HUES64 (cell line): ENCODE results near the gene SBNO2.
"Not testable (repeated sequence)": the region's sequence is repeated elsewhere in the genome, so short reads cannot be mapped to it uniquely, and the experiment has no call there.

Source experiments
- H3K27ac ChIP-seq: 2 replicates; pipeline ENCODE4 v1.7.0; 2013; ENCODE audit warnings: low read depth, low read length, inconsistent platforms
- H3K27me3 ChIP-seq: 2 replicates; pipeline ENCODE4 v1.6.1; 2013; ENCODE audit warnings: mild to moderate bottlenecking, low read length; ENCODE audit not compliant: insufficient read depth
- H3K36me3 ChIP-seq: 2 replicates; pipeline ENCODE4 v1.6.1; 2013; ENCODE audit warnings: mild to moderate bottlenecking, low read length; ENCODE audit not compliant: insufficient read depth
- H3K4me1 ChIP-seq: 2 replicates; pipeline ENCODE4 v1.6.1; 2013; ENCODE audit warnings: mild to moderate bottlenecking, low read length, moderate library complexity; ENCODE audit not compliant: insufficient read depth
- H3K4me3 ChIP-seq: 2 replicates; pipeline ENCODE4 v1.5.1; 2013; ENCODE audit warnings: mild to moderate bottlenecking, low read length, moderate library complexity
- H3K9ac ChIP-seq: 2 replicates; pipeline ENCODE4 v1.6.1; 2013; ENCODE audit warnings: mild to moderate bottlenecking, low read depth, low read length
- H3K9me3 ChIP-seq: 2 replicates; pipeline ENCODE4 v1.6.1; 2013; ENCODE audit warnings: low read depth, low read length; ENCODE audit not compliant: insufficient read depth
- WGBS: fragments of 150-250, 120-280 bp; methylation state at CpG from one replicate; pipeline ENCODE4 v1.1.7; 2013; ENCODE audit warnings: missing lambda C conversion rate; 5-methylcytosine and 5-hydroxymethylcytosine counted together

The SBNO2 gene

GRCh38 chr19:1136621-1137317 lies 37.3 kb downstream of the SBNO2 start:
- no peaks in the 10 kb centered on the region for H3K9me3 ChIP-seq
- H3K4me3 ChIP-seq, result no peak overlapping the region
- H3K4me1 ChIP-seq, result peaks cover under 1% of the 10 kb centered on the region; the same call in 1 of the 2 replicates
- 78% methylated on average over 22 of the region's 25 CpGs for WGBS
- no peaks in the 10 kb centered on the region for H3K27me3 ChIP-seq
- no peaks in the 10 kb centered on the region for H3K36me3 ChIP-seq
- no peak overlapping the region for H3K9ac ChIP-seq
- H3K27ac ChIP-seq, result no peak overlapping the region

DNA sequence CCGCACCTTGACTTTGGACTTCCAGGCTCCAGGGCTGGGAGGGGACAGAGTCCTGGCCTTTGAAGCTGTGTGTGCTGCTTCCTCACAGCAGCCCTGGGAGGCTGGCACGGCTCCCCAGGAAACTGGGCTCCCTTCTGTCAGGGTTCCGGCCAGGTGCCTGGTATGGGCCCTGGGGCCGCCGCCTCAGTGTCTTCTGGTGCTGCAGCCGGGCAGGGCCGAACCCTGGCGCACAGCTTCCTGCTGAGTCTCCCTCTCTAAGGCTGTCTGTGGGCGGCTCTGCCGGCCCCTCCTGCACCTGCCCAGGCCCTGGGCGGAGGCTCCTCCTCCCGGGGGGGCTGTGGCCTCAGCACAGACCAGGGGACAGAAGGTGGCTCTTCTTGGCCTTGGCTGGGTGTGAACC lies 37.9 kb downstream of the SBNO2 start:
- H3K27ac ChIP-seq, result no peak overlapping the region
- no peak overlapping the region for H3K9ac ChIP-seq
- H3K4me3 ChIP-seq, result no peak overlapping the region
- H3K9me3 ChIP-seq, result no peaks in the 10 kb centered on the region
- H3K36me3 ChIP-seq, result no peaks in the 10 kb centered on the region
- H3K27me3 ChIP-seq, result no peaks in the 10 kb centered on the region
- WGBS, result 75% methylated on average over 12 of the region's 12 CpGs
- peaks cover 6% of the 10 kb centered on the region for H3K4me1 ChIP-seq

GRCh38 chr19:1135454-1135853 lies 38.6 kb downstream of the SBNO2 start:
- 93% methylated on average over 17 of the region's 17 CpGs for WGBS
- Histone ChIP-seq H3K27ac (no peak overlapping the region), H3K36me3 (no peaks in the 10 kb centered on the region), H3K4me3 (no peak overlapping the region), H3K9me3 (no peaks in the 10 kb centered on the region), H3K4me1 (peaks cover 6% of the 10 kb centered on the region), H3K9ac (no peak overlapping the region), H3K27me3 (no peaks in the 10 kb centered on the region)

- Histone ChIP-seq H3K4me1 (peaks cover 6% of the 10 kb centered on the region), H3K27me3 (no peaks in the 10 kb centered on the region), H3K9me3 (no peaks in the 10 kb centered on the region), H3K4me3 (no peak overlapping the region), H3K27ac (no peak overlapping the region), H3K9ac (no peak overlapping the region), H3K36me3 (no peaks in the 10 kb centered on the region)
- 95% methylated on average over 11 of the region's 11 CpGs for WGBS
These were observed 39.6 kb downstream of the SBNO2 start for GRCh38 chr19:1134431-1134830.

DNA sequence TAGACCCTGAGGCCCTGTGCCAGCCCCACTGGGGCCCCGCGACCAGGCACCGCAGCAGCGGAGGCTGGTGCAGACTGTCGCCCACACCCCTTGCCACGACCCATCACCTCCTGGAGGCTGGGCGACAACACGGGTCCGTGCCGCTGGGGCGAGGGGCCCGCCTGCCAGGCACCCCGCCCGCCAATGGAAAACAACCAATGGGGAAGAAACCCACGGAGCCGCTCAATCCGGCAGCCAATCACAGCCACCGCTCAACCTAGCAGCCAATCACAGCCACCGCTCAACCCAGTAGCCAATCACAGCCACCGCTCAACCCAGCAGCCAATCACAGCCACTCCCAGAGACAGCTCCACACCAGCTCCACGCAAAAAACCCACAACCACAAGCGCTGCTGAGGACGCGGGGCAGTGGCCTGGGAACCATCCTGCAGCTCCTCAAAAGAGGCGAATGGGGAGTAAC lies 40.6 kb downstream of the SBNO2 start:
- H3K27ac ChIP-seq, result no peak overlapping the region
- no peaks in the 10 kb centered on the region for H3K36me3 ChIP-seq
- H3K27me3 ChIP-seq, result no peaks in the 10 kb centered on the region
- H3K9me3 ChIP-seq, result no peaks in the 10 kb centered on the region
- no peak overlapping the region for H3K9ac ChIP-seq
- H3K4me3 ChIP-seq, result no peak overlapping the region
- WGBS, result 93% methylated on average over 25 of the region's 25 CpGs
- H3K4me1 ChIP-seq, result peaks cover 6% of the 10 kb centered on the region

GRCh38 chr19:1132552-1133383 lies 41.3 kb downstream of the SBNO2 start:
- Histone ChIP-seq H3K27ac (peak overlapping the region; percentile 73; the same call in 1 of the 2 replicates), H3K36me3 (no peaks in the 10 kb centered on the region), H3K4me1 (peaks cover 6% of the 10 kb centered on the region), H3K9ac (0 out of 2 replicates have a peak overlapping the region, but pooled peaks have one; percentile 75), H3K27me3 (no peaks in the 10 kb centered on the region), H3K9me3 (no peaks in the 10 kb centered on the region), H3K4me3 (peak overlapping the region; percentile 58)
- WGBS, result 72% methylated on average over 48 of the region's 48 CpGs

GRCh38 chr19:1131718-1132551 lies 42.1 kb downstream of the SBNO2 start:
- peak overlapping the region; percentile 73 for H3K27ac ChIP-seq
- H3K9ac ChIP-seq, result peak overlapping the region; percentile 75

GRCh38 chr19:1130771-1131717 lies 43.0 kb downstream of the SBNO2 start:
- Histone ChIP-seq H3K9me3 (no peaks in the 10 kb centered on the region), H3K4me1 (peaks cover 6% of the 10 kb centered on the region), H3K9ac (peak overlapping the region; percentile 75), H3K27ac (peak overlapping the region; percentile 73), H3K4me3 (peak overlapping the region; percentile 58), H3K36me3 (peaks cover 11% of the 10 kb centered on the region), H3K27me3 (no peaks in the 10 kb centered on the region)
- WGBS, result 76% methylated on average over 22 of the region's 22 CpGs

More at GRCh38 chr19:1131718-1132551, 42.1 kb downstream of the SBNO2 start:
- WGBS, result 10% methylated on average over 64 of the region's 64 CpGs
- H3K4me3 ChIP-seq, result peak overlapping the region; percentile 58
- H3K36me3 ChIP-seq, result peaks cover 7% of the 10 kb centered on the region
- no peaks in the 10 kb centered on the region for H3K27me3 ChIP-seq
- no peaks in the 10 kb centered on the region for H3K9me3 ChIP-seq
- peaks cover 6% of the 10 kb centered on the region for H3K4me1 ChIP-seq

GRCh38 chr19:1129535-1129934 lies 44.5 kb downstream of the SBNO2 start:
- H3K27me3 ChIP-seq, result no peaks in the 10 kb centered on the region
- H3K4me3 ChIP-seq, result no peak overlapping the region
- H3K4me1 ChIP-seq, result peaks cover 6% of the 10 kb centered on the region
- peaks cover 11% of the 10 kb centered on the region for H3K36me3 ChIP-seq
- no peak overlapping the region for H3K9ac ChIP-seq
- no peaks in the 10 kb centered on the region for H3K9me3 ChIP-seq
- 94% methylated on average over 18 of the region's 18 CpGs for WGBS
- H3K27ac ChIP-seq, result no peak overlapping the region

- H3K27me3 ChIP-seq, H3K4me3 ChIP-seq, H3K9ac ChIP-seq, H3K4me1 ChIP-seq, H3K9me3 ChIP-seq, H3K27ac ChIP-seq: not testable (repeated sequence)
- 92% methylated on average over 7 of the region's 7 CpGs for WGBS
- peaks cover 11% of the 10 kb centered on the region for H3K36me3 ChIP-seq
These were observed 45.0 kb downstream of the SBNO2 start for GRCh38 chr19:1129084-1129483.
